Fibroblast of skin of abdomen (primary cell): ENCODE results near the gene NTSR1.

Experiments
- DNase-seq: peaks from one replicate; pipeline ENCODE4 v3.0.0-alpha.2; 2013

NTSR1 gene

DNA sequence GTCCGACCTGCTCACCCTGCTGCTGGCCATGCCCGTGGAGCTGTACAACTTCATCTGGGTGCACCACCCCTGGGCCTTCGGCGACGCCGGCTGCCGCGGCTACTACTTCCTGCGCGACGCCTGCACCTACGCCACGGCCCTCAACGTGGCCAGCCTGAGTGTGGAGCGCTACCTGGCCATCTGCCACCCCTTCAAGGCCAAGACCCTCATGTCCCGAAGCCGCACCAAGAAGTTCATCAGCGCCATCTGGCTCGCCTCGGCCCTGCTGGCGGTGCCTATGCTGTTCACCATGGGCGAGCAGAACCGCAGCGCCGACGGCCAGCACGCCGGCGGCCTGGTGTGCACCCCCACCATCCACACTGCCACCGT is 885 bp downstream of the NTSR1 start:
- no peak for DNase-seq

DNA sequence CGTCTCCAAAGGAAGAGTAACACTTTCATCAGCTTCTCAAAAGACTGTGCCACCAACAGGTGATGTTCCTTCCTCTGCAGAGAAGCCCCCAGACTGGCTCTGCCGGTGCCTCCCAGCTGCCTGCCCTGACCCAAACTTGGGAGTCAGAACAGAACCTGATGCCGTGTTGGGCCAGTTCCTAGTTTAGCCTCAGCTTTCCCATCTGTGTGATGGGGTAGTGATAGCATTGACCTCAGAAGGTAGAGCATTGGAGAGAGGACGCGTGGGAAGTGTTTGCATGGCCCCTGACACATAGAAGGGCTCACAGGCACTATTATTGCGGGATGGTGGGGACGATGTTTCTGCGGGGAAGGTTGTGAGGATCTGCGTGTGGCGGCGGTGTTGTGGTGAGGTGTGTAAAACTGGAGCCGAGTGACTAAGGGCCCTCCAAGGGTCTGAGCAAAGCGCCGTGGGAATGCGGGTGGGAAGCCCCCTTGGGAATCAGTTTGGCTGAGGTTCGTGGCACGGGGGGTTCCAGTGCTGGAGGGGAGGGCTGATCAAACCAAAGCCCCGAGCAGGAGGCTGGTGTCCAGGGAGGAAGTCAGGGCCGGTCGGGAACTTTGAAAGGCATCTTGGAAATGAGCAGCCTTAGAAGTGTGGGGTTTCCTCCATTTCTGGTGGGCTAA is 1.7 kb downstream of the NTSR1 start:
- DNase-seq = no peak

DNA sequence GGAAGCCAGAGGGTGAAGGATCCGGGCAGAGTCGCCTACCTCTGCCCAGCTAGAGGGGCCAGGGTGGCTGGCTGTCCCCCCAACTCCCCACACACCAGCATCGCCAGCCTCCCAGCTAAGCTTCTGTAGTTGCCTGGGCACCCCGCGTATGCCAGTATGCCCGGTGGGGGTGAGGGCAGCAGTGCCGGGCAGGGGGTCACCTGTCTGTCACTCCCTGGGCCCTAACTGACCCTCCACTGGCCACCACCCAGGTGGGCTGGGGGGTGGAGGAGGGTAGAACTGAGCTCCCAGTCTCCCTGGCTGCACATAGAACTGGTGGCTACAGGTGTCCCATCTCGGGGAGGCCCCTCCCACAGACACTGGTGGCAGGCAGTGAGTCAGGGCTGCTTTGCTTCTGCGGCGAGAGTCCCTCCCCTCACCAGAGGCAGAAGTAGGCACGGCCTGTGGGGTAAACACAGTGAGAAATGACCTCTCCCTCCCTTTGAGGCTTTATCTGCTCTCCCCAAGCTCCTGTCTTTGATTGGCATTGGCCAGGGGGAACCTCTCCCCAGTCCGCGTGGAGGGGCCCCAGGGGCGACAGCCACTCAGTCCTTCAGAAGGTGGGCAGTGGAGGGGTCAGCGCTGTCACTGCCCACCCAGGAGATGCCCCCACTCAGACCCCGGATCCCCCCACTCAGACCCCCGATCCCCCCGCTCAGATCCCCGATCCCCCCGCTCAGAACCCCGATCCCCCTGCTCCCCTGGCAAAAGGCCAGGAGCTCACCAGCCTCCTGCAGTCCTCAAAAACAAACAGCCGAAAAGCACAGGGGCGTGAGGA is 2.5 kb downstream of the NTSR1 start:
- DNase-seq = no peak

DNA sequence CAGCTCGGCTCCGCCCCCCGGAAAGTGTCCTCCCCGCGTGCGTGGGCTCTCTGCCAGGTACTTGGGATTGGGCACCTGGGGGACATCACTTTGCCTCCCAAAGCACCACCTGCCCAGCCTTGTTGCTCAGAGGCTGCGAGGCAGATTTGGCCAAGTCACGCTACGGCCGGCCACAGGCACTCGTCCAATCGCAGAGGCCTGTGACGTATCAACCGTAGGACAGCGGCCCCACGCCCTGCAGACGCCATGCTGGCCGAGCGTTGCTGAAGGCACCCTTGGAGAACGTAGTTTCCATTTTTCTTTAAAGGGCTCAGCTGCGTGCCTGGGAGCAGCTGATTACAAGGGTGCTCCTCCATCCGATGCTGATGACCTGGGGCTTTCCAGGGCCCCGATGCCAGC is 3.1 kb downstream of the NTSR1 start:
- no peak for DNase-seq

DNA sequence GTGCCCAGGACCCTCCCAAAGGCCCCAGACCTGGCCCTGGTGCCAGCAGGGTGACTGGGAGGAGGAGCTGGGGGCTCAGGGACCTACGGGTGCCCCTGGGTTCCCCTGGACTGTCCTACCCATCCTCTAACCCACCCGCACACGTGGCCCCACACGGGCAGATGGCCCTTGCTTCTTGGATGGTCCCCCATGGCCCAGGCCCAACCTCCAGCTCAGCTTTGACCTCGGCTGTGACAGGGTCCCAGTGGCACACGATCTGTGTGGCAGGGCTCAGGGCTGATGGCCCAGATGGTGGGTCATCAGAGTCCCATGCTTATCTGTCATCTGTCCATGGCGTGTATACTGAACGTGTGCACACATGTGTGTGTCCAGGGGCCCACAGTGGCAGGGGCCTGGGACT is 4.0 kb downstream of the NTSR1 start:
- DNase-seq = no peak

DNA sequence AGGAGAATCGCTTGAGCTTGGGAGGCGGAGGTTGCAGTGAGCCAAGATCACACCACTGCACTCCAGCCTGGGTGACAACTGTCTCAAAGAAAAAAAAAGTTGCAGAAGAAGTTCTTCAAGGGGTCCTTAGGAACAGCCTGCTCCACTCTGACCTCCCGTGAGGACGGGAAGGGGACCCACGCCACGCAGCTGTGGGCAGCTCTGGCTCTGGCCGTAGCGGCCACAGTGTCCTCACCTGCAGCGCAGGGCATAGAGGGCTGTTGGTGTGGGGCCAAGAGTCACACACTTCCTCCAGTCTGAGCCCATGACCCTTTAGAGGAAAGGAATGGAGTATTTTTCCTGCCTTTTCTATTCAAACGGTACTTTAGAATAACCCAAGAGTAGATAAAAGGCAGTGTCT is 5.4 kb downstream of the NTSR1 start:
- DNase-seq = no peak

DNA sequence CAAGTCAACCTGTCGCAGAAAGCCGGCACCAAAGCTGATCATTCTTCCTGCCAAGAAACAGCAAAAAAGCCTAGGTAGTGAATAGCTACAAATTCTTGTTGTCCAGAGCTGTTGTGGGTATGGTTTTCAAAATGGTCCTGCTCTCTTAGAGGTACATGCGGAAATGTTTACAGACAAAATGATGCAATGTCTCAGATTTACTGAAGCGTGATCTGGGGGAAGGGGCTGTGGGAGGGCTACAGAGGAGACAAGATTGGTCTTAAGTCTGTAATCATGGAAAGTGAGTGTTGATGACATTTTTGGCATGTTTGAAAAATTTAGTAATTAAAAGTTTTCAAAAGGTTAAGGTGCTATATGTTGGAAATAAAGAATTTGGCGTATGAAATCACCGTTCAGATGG is 6.2 kb downstream of the NTSR1 start:
- DNase-seq = no peak

DNA sequence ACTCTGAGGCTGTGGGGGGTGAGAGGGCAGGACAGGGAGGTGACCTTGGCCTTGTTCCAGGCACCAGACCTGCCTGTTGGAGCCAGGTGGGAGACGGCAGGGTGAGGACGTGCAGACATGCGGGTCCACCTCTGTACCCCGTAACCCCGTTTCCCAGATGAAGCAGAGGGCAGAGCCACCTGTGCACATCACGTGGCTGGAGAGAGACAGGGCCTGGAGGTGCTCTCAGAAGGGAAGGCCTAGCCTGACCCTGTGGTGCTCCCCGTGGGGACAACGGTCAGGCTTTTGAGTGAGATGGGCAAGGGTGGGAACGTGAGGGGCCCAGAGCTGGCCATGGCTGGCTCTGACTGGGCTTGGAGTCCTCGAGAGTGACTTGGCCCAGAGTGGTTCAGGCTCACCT is 6.6 kb downstream of the NTSR1 start:
- DNase-seq = no peak

DNA sequence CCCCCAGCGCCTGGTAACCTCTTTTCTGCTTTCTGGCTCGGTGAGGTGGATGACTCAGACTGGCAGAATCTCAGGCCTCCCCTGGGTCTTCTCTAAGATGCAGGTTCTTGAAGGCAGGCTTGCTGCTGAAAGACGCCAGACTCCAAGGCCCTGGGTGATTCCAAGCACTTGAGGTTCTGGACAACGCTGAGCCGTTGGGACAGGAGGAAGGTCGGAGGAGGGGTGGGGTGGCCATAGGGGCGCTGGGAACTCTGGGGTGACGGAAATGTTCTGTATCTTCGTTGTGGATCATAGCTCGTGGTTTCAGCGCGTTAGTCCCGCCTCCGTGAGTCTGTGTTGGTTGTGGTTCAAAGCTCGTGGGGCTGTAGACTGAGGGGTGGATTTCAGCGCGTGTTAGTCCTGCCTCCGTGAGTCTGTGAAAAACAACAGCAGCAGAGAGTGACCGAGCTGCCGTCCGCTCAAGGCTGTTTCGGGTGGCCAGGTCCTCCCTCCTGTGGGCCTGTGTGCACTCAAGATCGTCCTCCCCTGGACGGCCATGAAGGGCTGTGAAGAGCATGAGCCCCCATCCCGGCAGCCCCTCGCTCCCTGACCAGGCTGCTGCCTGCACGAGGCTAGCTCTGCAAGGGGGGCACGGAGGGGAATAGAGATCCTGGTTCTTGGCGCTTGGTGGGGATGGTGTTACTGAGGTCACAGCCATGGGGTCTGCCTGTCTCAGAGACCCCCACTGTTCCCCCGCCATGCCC is 7.7 kb downstream of the NTSR1 start:
- DNase-seq = no peak

DNA sequence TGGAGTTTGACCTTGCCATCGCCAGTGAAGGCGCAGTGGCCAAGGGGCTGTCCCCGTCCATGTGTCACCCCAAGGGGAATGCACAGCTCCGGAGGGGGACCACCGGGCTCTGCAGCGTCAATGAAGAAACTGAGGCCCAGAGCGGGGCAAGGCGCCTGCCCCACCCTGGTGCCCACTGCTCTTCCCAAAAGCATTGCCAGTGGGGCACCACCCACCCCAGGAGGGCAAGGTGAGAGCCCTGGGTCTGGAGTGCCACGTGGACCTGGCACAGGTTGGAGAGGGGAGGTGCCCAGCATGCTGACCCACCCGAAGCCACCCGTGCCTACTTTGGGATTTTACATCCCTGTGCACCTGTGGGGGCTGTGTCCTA is 8.3 kb downstream of the NTSR1 start:
- no peak for DNase-seq

DNA sequence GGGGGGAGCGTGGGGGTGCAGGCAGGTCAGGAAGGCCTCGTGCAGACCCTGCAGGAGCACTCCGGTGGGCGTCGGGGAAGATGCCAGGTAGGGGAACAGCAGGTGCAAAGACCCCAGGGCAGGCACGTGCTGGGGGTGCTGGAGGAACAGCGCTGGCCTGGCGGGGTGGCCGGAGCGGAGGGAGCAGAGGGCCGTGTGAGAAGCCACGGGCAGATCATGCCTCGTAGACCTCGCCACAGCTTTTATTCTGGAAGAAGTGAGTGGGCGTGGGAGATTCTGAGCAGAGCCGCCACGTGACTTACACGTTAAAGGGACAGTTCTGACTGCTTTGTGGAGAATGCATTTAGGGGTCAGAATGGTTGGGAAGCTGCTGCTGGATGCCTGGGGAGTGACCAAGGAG is 9.3 kb downstream of the NTSR1 start:
- no peak for DNase-seq

DNA sequence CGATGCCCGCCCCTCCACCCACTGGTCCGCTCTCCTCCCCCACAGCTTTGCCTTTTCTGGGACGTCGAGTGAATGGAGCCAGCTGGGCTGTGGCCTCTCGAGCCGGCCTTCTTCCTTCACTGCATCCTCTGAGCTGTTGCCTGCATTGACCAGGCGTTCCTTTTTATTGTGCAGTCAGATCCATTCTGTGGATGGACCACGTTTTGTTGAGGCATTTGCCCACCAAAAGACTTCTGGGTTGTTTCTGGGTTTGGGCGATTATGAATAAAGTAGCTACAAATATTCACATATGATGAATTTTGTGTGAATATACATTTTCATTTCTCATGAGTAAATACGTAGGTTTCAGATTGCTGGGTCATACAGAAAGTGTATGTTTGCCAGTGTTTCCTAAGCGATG is 9.9 kb downstream of the NTSR1 start:
- no peak for DNase-seq

DNA sequence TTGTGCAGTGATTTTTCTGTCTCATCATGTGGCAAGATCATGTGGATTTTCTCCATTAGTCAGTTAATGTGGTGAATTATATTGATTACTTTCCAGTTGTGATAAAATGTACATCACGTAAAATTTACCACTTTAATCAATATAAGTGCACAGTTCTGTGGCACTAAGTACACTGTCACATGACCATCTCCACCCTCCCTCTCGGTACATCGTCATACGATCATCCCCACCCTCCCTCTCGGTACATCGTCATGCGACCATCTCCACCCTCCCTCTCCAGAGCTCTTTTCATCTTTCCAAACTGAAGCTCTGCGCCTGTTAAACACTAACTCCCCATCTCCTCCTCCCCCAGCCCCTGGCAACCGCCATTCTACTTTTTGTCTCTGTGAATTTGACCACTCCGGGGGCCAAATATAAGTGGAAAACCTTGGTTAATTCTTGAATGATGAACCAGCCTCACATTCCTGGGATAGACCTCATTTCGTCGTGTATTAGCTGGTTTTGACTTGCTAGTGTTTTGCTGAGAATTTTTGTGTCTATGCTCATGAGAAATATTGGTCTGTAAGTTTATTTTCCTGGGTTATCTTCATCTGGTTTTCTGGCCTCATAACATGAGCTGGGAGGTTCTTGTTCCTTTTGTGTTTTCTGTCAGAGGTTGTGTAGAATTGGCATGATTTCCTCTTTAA is 10.8 kb downstream of the NTSR1 start:
- DNase-seq = peak; percentile 31

DNA sequence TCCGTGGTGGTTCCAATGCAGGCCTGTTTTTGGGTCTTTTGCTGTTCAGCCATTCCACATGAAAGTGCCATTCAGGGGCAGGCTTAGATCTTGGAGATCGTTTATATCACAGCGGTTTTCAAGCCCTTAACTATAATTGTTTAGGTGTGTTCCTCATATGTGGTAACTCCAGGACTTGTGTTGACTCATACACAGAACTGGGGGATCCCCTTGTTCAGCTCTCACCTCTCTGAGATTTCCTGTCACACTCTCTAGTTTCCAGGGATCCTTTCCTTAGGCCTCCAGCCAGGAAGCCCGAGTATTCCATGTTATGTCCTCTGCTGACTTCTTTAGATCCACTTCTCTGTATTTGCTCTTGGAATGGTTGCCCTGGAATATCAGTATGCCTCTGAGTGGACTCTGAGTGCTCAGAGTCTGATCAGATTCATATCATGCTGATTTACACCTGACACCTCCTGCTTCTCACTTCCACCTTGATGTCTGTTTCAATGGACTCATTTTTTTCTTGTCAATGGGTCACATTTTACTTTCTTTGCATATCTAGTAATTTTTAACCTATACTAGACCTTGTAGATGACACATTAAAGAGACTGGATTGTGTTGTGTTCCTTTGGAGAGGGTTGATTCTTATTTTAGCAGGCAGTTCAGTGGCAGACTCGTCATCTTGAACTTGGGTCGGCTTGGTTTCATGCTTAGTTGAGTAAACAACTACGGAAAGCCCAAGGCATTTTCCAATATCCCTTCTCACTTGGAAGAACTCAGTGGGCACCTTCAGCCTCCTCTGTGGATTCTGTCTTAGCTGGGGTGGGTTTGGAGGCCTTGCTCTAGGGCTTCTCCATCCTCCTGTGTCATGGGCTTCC is 13.1 kb downstream of the NTSR1 start:
- DNase-seq = no peak

DNA sequence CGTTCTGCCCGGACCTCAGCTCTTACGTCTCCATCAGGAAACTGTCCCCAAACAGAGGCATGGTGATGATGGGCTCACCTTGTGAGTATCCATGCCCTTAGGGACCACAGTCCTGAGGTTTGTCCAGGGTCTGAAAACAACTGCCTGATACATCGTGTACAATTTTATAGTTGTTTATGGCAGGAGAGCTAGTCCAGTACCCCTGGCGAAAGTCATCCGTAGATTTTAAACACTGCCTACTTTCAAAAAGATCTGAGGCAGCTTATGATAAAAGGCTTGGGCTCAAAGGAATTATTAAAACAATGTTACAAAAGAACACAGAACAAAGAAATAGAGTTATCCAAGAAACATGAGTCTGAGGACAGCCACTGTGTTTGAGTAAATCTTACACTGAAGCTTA is 14.0 kb downstream of the NTSR1 start:
- no peak for DNase-seq

DNA sequence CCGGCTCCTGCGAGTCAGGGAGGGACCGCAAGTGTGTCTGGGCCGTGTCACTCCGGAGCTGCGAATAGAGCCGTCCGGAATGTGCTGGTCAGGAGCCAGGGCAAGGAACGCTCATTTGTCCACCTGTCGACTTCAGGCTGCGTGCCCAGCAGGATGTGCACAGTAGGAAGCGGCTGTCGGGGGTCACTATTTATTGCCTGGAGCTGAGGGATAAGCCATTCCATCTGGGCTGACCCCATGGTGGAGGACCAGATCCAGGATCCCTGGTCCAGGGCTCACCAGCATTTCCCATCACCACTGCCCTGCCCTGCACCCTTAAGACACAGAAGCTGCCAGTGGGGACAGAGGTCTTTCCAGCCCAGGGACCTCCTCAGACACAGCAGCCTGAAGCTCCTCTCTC is 14.7 kb downstream of the NTSR1 start:
- peak; percentile 26 for DNase-seq

DNA sequence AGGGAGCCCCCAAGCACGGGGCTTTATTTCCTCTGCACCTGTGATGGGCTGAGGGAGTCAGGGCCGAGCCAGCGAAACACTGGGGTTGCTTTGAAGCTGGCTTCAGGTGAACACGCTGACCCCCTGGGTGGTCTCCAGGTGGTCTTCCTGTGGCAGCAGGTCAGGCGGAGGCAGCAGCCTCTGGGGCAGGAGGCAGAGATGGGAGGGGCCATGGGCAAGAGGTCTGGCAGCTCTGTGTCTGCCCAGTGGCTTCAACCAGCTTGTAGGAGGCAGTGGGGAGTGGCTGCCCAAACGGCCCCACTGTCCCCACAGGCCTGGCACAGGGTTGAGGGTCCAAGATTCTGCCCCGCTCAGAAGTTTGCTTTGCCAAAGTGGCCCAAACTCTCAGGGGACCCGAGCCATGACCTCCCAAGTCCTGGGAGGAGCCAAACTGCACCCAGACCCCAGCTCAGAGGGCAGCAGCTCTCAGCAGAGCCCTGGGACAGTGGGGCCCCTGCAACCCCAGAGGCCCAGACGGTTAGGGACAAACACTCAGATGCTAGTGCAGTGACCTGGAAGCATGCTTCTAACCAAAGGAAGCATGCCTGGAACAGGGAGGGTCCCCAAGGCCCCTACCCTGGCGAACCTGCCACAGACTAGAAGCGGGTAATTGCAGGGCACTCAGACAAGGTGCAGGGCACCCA is 15.3 kb downstream of the NTSR1 start:
- no peak for DNase-seq

DNA sequence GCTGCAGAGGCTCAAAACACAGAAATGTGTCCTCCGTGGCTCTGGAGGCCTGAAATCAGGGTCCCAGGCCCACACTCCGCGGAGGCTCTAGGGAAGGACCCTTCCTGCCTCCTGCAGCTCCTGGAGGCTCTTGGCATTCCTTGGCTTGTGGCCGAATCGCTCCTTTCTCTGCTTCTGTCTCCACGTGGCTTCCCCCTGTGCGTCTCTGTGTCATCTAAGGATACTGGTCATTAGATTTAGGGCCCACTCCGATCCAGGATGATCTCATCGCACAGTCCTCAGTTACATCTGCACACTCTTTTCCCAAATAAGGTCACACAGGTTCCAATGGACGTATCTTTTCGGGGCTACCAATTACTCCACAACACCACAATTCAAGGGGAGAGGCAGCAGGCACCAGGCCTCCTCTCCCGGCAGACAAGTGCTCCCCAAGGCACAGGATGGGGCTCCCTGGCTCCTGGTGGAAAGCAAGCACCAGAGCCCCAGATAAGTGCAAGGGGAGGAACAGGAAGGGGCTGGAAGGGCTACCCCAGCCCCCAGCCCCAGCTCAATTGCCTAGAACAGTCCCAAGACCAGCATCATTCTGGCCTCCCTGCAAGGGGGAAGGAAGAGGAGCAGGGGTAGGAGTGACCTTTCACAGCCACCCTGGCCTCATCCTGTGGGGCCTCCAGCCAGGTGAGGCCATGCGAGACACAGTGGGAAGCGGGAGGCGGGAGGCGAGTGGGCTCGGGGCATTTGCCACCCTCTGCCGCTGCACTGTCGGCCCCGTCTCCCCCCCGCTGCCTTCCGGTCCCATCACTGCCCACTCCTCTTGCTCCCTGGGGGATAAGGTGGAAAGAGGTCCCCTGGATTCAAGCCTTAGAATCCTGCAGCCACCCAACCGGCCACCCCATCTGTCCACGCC is 16.3 kb downstream of the NTSR1 start:
- DNase-seq = no peak

DNA sequence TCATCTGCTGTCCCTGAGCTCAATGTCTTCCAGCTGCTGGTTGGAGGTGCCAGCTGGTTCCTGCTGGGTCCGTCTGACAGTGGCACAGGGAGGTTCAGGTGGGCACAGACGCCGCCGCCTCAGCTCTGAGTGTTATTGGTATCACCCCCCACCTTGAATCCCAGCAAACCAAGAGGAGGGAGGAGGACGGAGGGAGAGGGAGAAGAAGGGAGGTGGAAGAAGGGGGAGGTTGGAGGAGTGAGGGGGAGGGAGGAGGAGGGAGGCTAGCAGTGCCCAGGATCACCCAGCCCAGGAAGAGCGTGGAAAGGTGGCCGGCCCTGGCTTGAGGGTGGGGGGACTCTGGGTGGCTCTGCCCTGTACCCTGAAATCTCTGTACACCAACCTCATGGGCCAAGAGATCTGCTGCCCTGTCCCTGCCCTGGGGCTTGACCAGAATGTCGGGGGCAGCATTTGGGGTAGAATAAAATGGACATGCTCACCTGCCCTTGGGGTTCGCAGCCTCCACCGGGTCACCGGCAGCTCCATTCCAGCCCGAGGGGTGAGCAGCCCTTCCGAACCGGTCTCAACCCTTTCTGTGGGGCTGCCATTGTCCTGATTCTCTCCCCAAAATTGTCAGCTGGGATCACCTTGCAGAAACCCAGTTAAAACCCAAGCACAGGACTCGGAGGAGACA is 17.1 kb downstream of the NTSR1 start:
- DNase-seq = no peak

DNA sequence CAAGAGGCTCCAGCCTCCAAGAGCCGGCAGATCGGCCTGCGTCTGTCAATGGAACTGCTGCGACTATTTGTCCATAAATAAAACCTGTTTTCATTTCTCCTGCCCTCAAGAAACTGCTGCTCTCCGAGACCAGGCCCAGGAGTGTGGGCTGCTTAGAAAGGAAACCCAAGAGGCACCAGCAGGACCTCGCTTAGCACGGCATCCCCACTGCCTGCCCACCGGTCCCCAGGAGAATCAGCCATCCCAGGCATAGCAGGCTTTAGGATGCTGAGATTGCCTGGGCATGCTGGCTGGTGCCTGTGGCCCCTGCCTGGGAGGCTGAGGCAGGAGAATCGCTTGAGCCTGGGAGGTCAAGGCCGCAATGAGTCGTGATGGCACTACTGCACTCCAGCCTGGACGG is 17.6 kb downstream of the NTSR1 start:
- DNase-seq = no peak
